Thoracic aorta (tissue), 2 donors: ENCODE data around the gene ZC3H7A. TPM values are rescaled to one million over a fixed set of nuclear protein-coding genes. Genes with fewer than 3 reads are reported as not detected.
"Not testable (repeated sequence)": the region's sequence is repeated elsewhere in the genome, so short reads cannot be mapped to it uniquely, and the experiment has no call there.

Experiments used
- ATAC-seq: fragments of 150-250 bp; one replicate; pipeline ENCODE4 v1.8.0; 2017; ENCODE audit warnings: low read depth; ENCODE audit not compliant: insufficient number of reproducible peaks, low FRiP score
- DNase-seq: peaks from one replicate; pipeline ENCODE4 v3.0.0-alpha.2; 2020; ENCODE audit warnings: low spot score
- H3K27ac ChIP-seq, 2 donors: fragments of 200-600 bp; sonication (generic); 1 replicate in 1 of 2; 2 replicates in 1 of 2; pipeline ENCODE4 v1.5.1; 2016; ENCODE audit warnings: mild to moderate bottlenecking in 2 of 2, moderate library complexity in 2 of 2
- H3K27me3 ChIP-seq: fragments of 200-600 bp; sonication (generic); replicated peaks from 2 replicates; pipeline ENCODE4 v1.6.0; 2016; ENCODE audit warnings: mild to moderate bottlenecking; ENCODE audit not compliant: insufficient read depth
- H3K36me3 ChIP-seq: fragments of 200-600 bp; sonication (generic); one replicate; pipeline ENCODE4 v1.5.1; 2016
- H3K4me1 ChIP-seq, 2 donors: fragments of 200-600 bp; sonication (generic); 1 replicate in 1 of 2; 2 replicates in 1 of 2; pipeline versions ENCODE4 v1.5.1 to v1.6.0; 2016; ENCODE audit warnings: low read depth in 2 of 2, mild to moderate bottlenecking in 1 of 2; ENCODE audit not compliant: control insufficient read depth in 1 of 2
- H3K4me3 ChIP-seq: fragments of 200-600 bp; sonication (generic); 2 replicates; pipeline ENCODE4 v1.5.1; 2016; ENCODE audit warnings: mild to moderate bottlenecking
- H3K9me3 ChIP-seq: fragments of 200-600 bp; sonication (generic); 2 replicates; pipeline ENCODE4 v1.5.1; 2016
- total RNA-seq, 2 donors: library from RNA; depleted of rRNA; stranded (reverse); fragments of >200 nt; gene quantifications; one replicate each; pipeline versions ENCODE4 v1.1.0 to v1.2.3, GENCODE V29; 2016
- TF ChIP-seq, protein P1 (sequence below): fragments of 200-600 bp; sonication (generic); IDR thresholded peaks from one replicate; pipeline ENCODE4 v1.5.1; 2019; ENCODE audit warnings: antibody characterized with exemption

ZC3H7A gene
- total RNA-seq, 2 donors from 2014 or later = 47.8 to 86.1 TPM

DNA sequence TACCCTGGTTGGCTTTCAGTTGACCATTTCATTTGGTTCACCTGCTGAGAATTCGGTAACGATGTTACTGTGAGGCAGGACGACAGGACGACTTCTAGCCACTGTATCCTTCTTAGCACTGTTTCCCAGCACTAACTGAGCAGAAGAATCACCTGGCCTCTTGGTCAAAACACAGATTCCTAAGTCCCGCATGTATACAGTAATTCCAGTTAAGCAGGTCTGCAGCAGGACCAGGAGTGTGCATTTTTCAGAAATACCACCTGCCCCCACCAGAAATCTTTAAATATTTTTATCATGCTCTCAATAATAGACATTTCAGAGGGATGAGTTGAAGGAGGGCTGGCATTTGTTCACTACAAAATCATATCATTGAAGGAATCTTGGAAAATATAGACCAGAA is 31.6 kb upstream of the ZC3H7A start:
- H3K36me3 ChIP-seq = no peaks in the 10 kb centered on the region
- H3K9me3 ChIP-seq = no peaks in the 10 kb centered on the region
- H3K27ac ChIP-seq = no peak overlapping the region
- DNase-seq (no peak), ATAC-seq (no peak)
- TF ChIP-seq, protein P1, sequence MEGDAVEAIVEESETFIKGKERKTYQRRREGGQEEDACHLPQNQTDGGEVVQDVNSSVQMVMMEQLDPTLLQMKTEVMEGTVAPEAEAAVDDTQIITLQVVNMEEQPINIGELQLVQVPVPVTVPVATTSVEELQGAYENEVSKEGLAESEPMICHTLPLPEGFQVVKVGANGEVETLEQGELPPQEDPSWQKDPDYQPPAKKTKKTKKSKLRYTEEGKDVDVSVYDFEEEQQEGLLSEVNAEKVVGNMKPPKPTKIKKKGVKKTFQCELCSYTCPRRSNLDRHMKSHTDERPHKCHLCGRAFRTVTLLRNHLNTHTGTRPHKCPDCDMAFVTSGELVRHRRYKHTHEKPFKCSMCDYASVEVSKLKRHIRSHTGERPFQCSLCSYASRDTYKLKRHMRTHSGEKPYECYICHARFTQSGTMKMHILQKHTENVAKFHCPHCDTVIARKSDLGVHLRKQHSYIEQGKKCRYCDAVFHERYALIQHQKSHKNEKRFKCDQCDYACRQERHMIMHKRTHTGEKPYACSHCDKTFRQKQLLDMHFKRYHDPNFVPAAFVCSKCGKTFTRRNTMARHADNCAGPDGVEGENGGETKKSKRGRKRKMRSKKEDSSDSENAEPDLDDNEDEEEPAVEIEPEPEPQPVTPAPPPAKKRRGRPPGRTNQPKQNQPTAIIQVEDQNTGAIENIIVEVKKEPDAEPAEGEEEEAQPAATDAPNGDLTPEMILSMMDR = no peak
- no peak overlapping the region for H3K4me3 ChIP-seq
- no peaks in the 10 kb centered on the region for H3K27me3 ChIP-seq
- H3K4me1 ChIP-seq = peaks cover 9 to 13% of the 10 kb centered on the region in 2 donors

DNA sequence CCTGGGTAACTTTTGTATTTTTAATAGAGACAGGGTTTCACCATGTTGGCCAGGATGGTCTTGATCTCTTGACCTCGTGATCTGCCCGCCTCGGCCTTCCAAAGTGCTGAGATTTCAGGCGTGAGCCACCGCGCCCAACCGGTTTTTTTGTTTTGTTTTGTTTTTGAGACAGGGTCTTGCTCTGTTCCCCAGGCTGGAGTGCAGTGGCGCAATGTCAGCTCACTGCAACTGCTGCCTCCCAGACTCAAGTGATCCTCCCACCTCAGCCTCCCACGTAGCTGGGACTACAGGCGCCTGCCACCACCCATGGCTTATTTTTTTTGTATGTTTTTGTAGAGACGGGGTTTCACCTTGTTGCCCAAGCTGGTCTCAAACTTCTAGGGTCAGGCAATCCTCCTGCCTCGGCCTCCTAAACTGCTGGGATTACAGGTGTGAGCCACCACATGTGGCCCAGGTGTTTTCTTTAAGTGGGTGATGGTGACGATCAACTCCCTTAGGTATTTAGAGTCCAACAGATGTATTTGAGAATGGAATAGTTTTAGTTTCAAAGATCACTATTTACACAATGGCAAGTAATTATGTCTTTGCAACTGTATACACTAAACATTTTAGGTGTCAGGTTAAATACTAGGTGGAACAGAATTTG is 28.6 kb upstream of the ZC3H7A start:
- not testable (repeated sequence) for H3K27me3 ChIP-seq, H3K36me3 ChIP-seq, H3K4me3 ChIP-seq, DNase-seq, ATAC-seq, H3K9me3 ChIP-seq, H3K27ac ChIP-seq
- H3K4me1 ChIP-seq = peaks cover 9 to 14% of the 10 kb centered on the region in 2 donors

GRCh38 chr16:11824362-11824761 is 27.3 kb upstream of the ZC3H7A start:
- TF ChIP-seq, protein P1 = no peak
- no peak for DNase-seq

GRCh38 chr16:11823645-11824044 is 26.6 kb upstream of the ZC3H7A start:
- DNase-seq, H3K36me3 ChIP-seq, H3K9me3 ChIP-seq, ATAC-seq, H3K27ac ChIP-seq, H3K4me3 ChIP-seq, H3K27me3 ChIP-seq: not testable (repeated sequence)
- H3K4me1 ChIP-seq = peaks cover 9 to 14% of the 10 kb centered on the region in 2 donors

More at GRCh38 chr16:11824362-11824761, 27.3 kb upstream of the ZC3H7A start:
- Histone ChIP-seq H3K4me3 (no peak overlapping the region), H3K4me1 (peaks cover 9 to 14% of the 10 kb centered on the region in 2 donors), H3K27ac (peak overlapping the region in 1 of 2 donors; percentile 43), H3K9me3 (no peaks in the 10 kb centered on the region), H3K36me3 (no peaks in the 10 kb centered on the region), H3K27me3 (no peaks in the 10 kb centered on the region)
- ATAC-seq = peak; percentile 82

GRCh38 chr16:11819798-11820197 is 22.7 kb upstream of the ZC3H7A start:
- Histone ChIP-seq H3K27ac (no peak overlapping the region), H3K4me3 (no peak overlapping the region), H3K27me3 (no peaks in the 10 kb centered on the region), H3K36me3 (no peaks in the 10 kb centered on the region), H3K4me1 (peaks cover 6 to 12% of the 10 kb centered on the region in 2 donors), H3K9me3 (no peaks in the 10 kb centered on the region)
- TF ChIP-seq, protein P1 = no peak
- DNase-seq (no peak), ATAC-seq (no peak)

DNA sequence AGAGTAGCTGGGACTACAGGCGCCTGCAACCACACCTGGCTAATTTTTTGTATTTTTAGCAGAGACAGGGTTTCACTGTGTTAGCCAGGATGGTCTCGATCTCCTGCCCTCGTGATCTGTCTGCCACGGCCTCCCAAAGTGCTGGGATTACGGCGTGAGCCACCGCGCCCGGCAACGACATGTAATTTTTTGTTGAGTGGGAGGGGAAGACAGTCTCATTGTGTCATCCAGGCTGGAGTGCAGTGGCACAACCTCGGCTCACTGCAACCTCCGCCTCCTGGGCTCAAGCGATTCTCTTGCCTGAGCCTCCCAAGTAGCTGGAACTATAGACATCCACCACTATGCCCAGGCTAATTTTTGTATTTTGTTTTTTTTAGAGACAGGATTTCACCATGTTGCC is 21.9 kb upstream of the ZC3H7A start:
- not testable (repeated sequence) for H3K27me3 ChIP-seq, H3K4me1 ChIP-seq, H3K9me3 ChIP-seq, H3K27ac ChIP-seq, H3K4me3 ChIP-seq, DNase-seq, ATAC-seq, H3K36me3 ChIP-seq

- no peak overlapping the region for H3K4me3 ChIP-seq
- no peaks in the 10 kb centered on the region for H3K27me3 ChIP-seq
- no peaks in the 10 kb centered on the region for H3K36me3 ChIP-seq
- TF ChIP-seq, protein P1 = no peak
- ATAC-seq = no peak
- no peak overlapping the region for H3K27ac ChIP-seq
- no peak for DNase-seq
- no peaks in the 10 kb centered on the region for H3K4me1 ChIP-seq
- H3K9me3 ChIP-seq = no peaks in the 10 kb centered on the region
Measured at GRCh38 chr16:11816123-11816522, 19.1 kb upstream of the ZC3H7A start.

- not testable (repeated sequence) for ATAC-seq, DNase-seq, H3K4me3 ChIP-seq, H3K9me3 ChIP-seq, H3K27ac ChIP-seq, H3K36me3 ChIP-seq, H3K27me3 ChIP-seq, H3K4me1 ChIP-seq
Measured at GRCh38 chr16:11814800-11815199, 17.7 kb upstream of the ZC3H7A start.
